Activated naive CD4-positive, alpha-beta T cell (primary cell): ENCODE measurements around the gene MGRN1.

Experiments
- DNase-seq, 4 experiments: peaks; one replicate each; lab custom pipeline; 2025; lab: John Stamatoyannopoulos, UW

The MGRN1 gene

GRCh38 chr16:4687946-4688673 is 63.5 kb downstream of the MGRN1 start:
- DNase-seq = no peak

- DNase-seq = no peak
Measured at GRCh38 chr16:4688674-4689045, 64.0 kb downstream of the MGRN1 start.

GRCh38 chr16:4689091-4689671 is 64.6 kb downstream of the MGRN1 start:
- DNase-seq = no peak

- no peak for DNase-seq
Measured at GRCh38 chr16:4689864-4690704, 65.5 kb downstream of the MGRN1 start.

GRCh38 chr16:4690946-4691665 is 66.5 kb downstream of the MGRN1 start:
- DNase-seq = no peak

GRCh38 chr16:4691666-4692412 is 67.2 kb downstream of the MGRN1 start:
- no peak for DNase-seq

GRCh38 chr16:4692460-4693295 is 68.1 kb downstream of the MGRN1 start:
- no peak for DNase-seq

- peak; percentile 91 to 98 (median 94) for DNase-seq
Measured at GRCh38 chr16:4693296-4693955, 68.8 kb downstream of the MGRN1 start, which contains the start of gene NUDT16L1. NUDT16L1 (plus strand) TSS chr16:4693562; CDS start chr16:4693727, 165 bp downstream.

GRCh38 chr16:4693956-4694641 is 69.5 kb downstream of the MGRN1 start:
- peak in 1 of 4 experiments; percentile 50 for DNase-seq

GRCh38 chr16:4694642-4695451 is 70.2 kb downstream of the MGRN1 start:
- no peak for DNase-seq

- no peak for DNase-seq
Measured at GRCh38 chr16:4695473-4696171, 71.0 kb downstream of the MGRN1 start.

GRCh38 chr16:4696172-4696904 is 71.7 kb downstream of the MGRN1 start:
- no peak for DNase-seq

- DNase-seq = no peak
Measured at GRCh38 chr16:4696905-4697847, 72.5 kb downstream of the MGRN1 start.

- no peak for DNase-seq
Measured at GRCh38 chr16:4697848-4698291, 73.2 kb downstream of the MGRN1 start.

GRCh38 chr16:4698321-4699045 is 73.9 kb downstream of the MGRN1 start:
- DNase-seq = no peak
